Lung (tissue), 12 donors: Measurements from ENCODE around the gene GPR107. TPM values are rescaled to one million over a fixed set of nuclear protein-coding genes. Genes with fewer than 3 reads are reported as not detected.

Experiments used
- ATAC-seq: fragments of 200-7000 bp; cut with Tn5 transposase; one replicate; pipeline ENCODE4 v1.9.1; 2020; ENCODE audit warnings: moderate number of reproducible peaks; ENCODE audit not compliant: insufficient read depth, low FRiP score
- DNase-seq, 3 donors: peaks; one replicate each; pipeline ENCODE4 v3.0.0-alpha.2; 2013 to 2017
- H3K27ac ChIP-seq, 2 donors: one replicate each; pipeline ENCODE4 v1.5.1; 2013; ENCODE audit warnings: mild to moderate bottlenecking in 2 of 2, moderate library complexity in 2 of 2, control low read depth in 1 of 2, inconsistent platforms in 1 of 2, low read depth in 1 of 2, low read length in 1 of 2
- H3K27me3 ChIP-seq, 3 donors: one replicate each; pipeline ENCODE4 v1.5.1; 2013; ENCODE audit warnings: low read length in 2 of 3; ENCODE audit not compliant: control insufficient read depth in 3 of 3, insufficient read depth in 3 of 3
- H3K36me3 ChIP-seq, 4 donors: one replicate each; pipeline ENCODE4 v1.5.1; 2013; ENCODE audit warnings: low read length in 4 of 4, mild to moderate bottlenecking in 1 of 4, moderate library complexity in 1 of 4; ENCODE audit not compliant: control insufficient read depth in 4 of 4, insufficient read depth in 4 of 4
- H3K4me1 ChIP-seq, 5 donors: one replicate each; pipeline ENCODE4 v1.5.1; 2013; ENCODE audit warnings: low read length in 5 of 5, mild to moderate bottlenecking in 2 of 5, moderate library complexity in 1 of 5; ENCODE audit not compliant: control insufficient read depth in 5 of 5, insufficient read depth in 5 of 5
- H3K4me3 ChIP-seq: one replicate; pipeline ENCODE4 v1.5.1; 2013; ENCODE audit warnings: mild to moderate bottlenecking, control low read depth, moderate library complexity
- H3K9ac ChIP-seq, 2 donors: one replicate each; pipeline ENCODE4 v1.5.1; 2013; ENCODE audit warnings: low read length in 2 of 2, control low read depth in 1 of 2; ENCODE audit not compliant: insufficient read depth in 1 of 2
- H3K9me3 ChIP-seq, 4 donors: one replicate each; pipeline ENCODE4 v1.5.1; 2013; ENCODE audit warnings: low read length in 3 of 4, mild to moderate bottlenecking in 1 of 4, moderate library complexity in 1 of 4; ENCODE audit not compliant: control insufficient read depth in 4 of 4, insufficient read depth in 3 of 4
- CTCF ChIP-seq: IDR thresholded peaks from 2 replicates; pipeline ENCODE4 v1.5.1; 2012; ENCODE audit warnings: mild to moderate bottlenecking; ENCODE audit errors: control extremely low read depth, extremely low read depth
- WGBS, 2 donors: extraction: QIAGEN DNeasy Blood & Tissue Kit; methylation state at CpG; one replicate each; pipeline ENCODE4 v1.1.7; 2013; 5-methylcytosine and 5-hydroxymethylcytosine counted together
- polyA plus RNA-seq, 2 donors: library from polyadenylated mRNA; stranded (reverse); fragments of 200-250 nt; gene quantifications; one replicate each; pipeline ENCODE4 v1.2.1, GENCODE V29; 2013
- total RNA-seq, 2 donors: library from RNA; depleted of rRNA in 1 of 2; stranded (reverse); fragments of >200 nt in 1 of 2; gene quantifications; one replicate each; pipeline ENCODE4 v1.2.1, GENCODE V29; 2014 to 2021
- donor health status: control.
- donor health status: control.
- donor health status: Bipolar disorder and iron deficiency.
- donor health status: healthy.
- donor health status: DM: yes; HTN: yes; CAD: no.

The GPR107 gene
- total and polyA plus RNA-seq, 4 donors, result 11.0 to 180 (median 33.2) TPM

- no peak for TF ChIP-seq CTCF
- Histone ChIP-seq H3K36me3 (no peaks in the 10 kb centered on the region), H3K9me3 (peaks cover 0 to 2% (median 0%) of the 10 kb centered on the region in 4 donors), H3K4me3 (no peak overlapping the region), H3K4me1 (peaks cover 0 to 10% (median 0%) of the 10 kb centered on the region in 5 donors), H3K9ac (no peak overlapping the region), H3K27me3 (no peaks in the 10 kb centered on the region), H3K27ac (no peak overlapping the region)
- ATAC-seq, result no peak
- WGBS, 2 donors, result 70 to 86% methylated on average over 7 of the region's 7 CpGs
- no peak for DNase-seq
Observed at GRCh38 chr9:130157079-130157478, 103.4 kb downstream of the GPR107 start.

GRCh38 chr9:130158001-130158400, 104.3 kb downstream of the GPR107 start:
- DNase-seq (no peak), ATAC-seq (no peak)
- Histone ChIP-seq H3K36me3 (no peaks in the 10 kb centered on the region), H3K4me1 (peaks cover 0 to 10% (median 0%) of the 10 kb centered on the region in 5 donors), H3K9me3 (peaks cover 0 to 2% (median 0%) of the 10 kb centered on the region in 4 donors), H3K27ac (no peak overlapping the region), H3K27me3 (no peaks in the 10 kb centered on the region), H3K9ac (no peak overlapping the region), H3K4me3 (no peak overlapping the region)
- TF ChIP-seq CTCF, result no peak
- WGBS, 2 donors, result 89 to 93% methylated on average over 8 of the region's 8 CpGs

GRCh38 chr9:130159057-130159456, 105.4 kb downstream of the GPR107 start:
- no peak overlapping the region for H3K4me3 ChIP-seq
- H3K27ac ChIP-seq, result no peak overlapping the region
- no peaks in the 10 kb centered on the region for H3K36me3 ChIP-seq
- peaks cover 0 to 2% (median 0%) of the 10 kb centered on the region in 4 donors for H3K9me3 ChIP-seq
- peaks cover 0 to 10% (median 0%) of the 10 kb centered on the region in 5 donors for H3K4me1 ChIP-seq
- peak; percentile 50 to 82 (median 71) for DNase-seq
- H3K27me3 ChIP-seq, result no peaks in the 10 kb centered on the region
- no peak for TF ChIP-seq CTCF
- H3K9ac ChIP-seq, result no peak overlapping the region
- 75 to 80% methylated on average over 8 of the region's 8 CpGs for WGBS, 2 donors
- no peak for ATAC-seq
